SJSA1 (cell line): ENCODE results near the gene SCARF2. TPM values are rescaled to one million over a fixed set of nuclear protein-coding genes. Genes with fewer than 3 reads are reported as not detected.
A peak's percentile ranks its signal among the peaks of the same experiment; 100 is the strongest.
"Not testable (repeated sequence)": the region's sequence is repeated elsewhere in the genome, so short reads cannot be mapped to it uniquely, and the experiment has no call there.

Experiments
- DNase-seq, 2 experiments: peaks; one replicate each; pipeline ENCODE4 v3.0.0-alpha.2; 2015 to 2020; ENCODE audit warnings: low spot score in 2 of 2, low read depth in 1 of 2
- H3K27ac ChIP-seq: fragments of 250-450 bp; sonication (Bioruptor Pico); 2 replicates; pipeline ENCODE4 v1.5.1; 2020; ENCODE audit warnings: mild to moderate bottlenecking, moderate library complexity
- H3K27me3 ChIP-seq: fragments of 250-450 bp; sonication (Bioruptor Pico); replicated peaks from 2 replicates; pipeline ENCODE4 v1.5.1; 2020; ENCODE audit warnings: mild to moderate bottlenecking, moderate library complexity
- H3K36me3 ChIP-seq: fragments of 250-450 bp; sonication (Bioruptor Pico); 2 replicates; pipeline ENCODE4 v1.5.1; 2020; ENCODE audit warnings: mild to moderate bottlenecking
- H3K4me1 ChIP-seq: fragments of 250-450 bp; sonication (Bioruptor Pico); replicated peaks from 2 replicates; pipeline ENCODE4 v1.6.1; 2021; ENCODE audit warnings: mild to moderate bottlenecking
- H3K4me3 ChIP-seq: fragments of 250-450 bp; sonication (Bioruptor Pico); 2 replicates; pipeline ENCODE4 v1.5.1; 2020; ENCODE audit warnings: mild to moderate bottlenecking
- H3K9me3 ChIP-seq: fragments of 250-450 bp; sonication (Bioruptor Pico); replicated peaks from 2 replicates; pipeline ENCODE4 v1.5.1; 2020; ENCODE audit warnings: mild to moderate bottlenecking
- total RNA-seq: library from RNA; depleted of rRNA; stranded (reverse); fragments of >200 nt; shearing (Covaris generic); gene quantifications from 2 replicates; pipeline ENCODE4 v1.2.3, GENCODE V29; 2014

Gene SCARF2
- total RNA-seq, 1 experiment from 2014 or later, result 50.5 TPM

GRCh38 chr22:20412474-20413216, 25.0 kb downstream of the SCARF2 start:
- no peaks in the 10 kb centered on the region for H3K9me3 ChIP-seq
- H3K27me3 ChIP-seq, result no peaks in the 10 kb centered on the region
- no peak overlapping the region for H3K27ac ChIP-seq
- H3K4me3 ChIP-seq, result no peak overlapping the region
- DNase-seq, result no peak
- no peaks in the 10 kb centered on the region for H3K36me3 ChIP-seq
- H3K4me1 ChIP-seq, result no peaks in the 10 kb centered on the region

GRCh38 chr22:20409385-20409784, 28.2 kb downstream of the SCARF2 start:
- not testable (repeated sequence) for H3K27me3 ChIP-seq, H3K9me3 ChIP-seq, H3K27ac ChIP-seq, H3K4me1 ChIP-seq, H3K4me3 ChIP-seq
- DNase-seq, result peak in 1 of 2 experiments; percentile 8
- peaks cover 21% of the 10 kb centered on the region for H3K36me3 ChIP-seq

- Histone ChIP-seq H3K36me3 (peaks cover 21% of the 10 kb centered on the region), H3K9me3 (no peaks in the 10 kb centered on the region), H3K4me3 (no peak overlapping the region), H3K27ac (no peak overlapping the region), H3K27me3 (no peaks in the 10 kb centered on the region), H3K4me1 (no peaks in the 10 kb centered on the region)
- DNase-seq, result no peak
Observed at GRCh38 chr22:20408891-20409290, 28.7 kb downstream of the SCARF2 start.

- Histone ChIP-seq H3K4me1 (no peaks in the 10 kb centered on the region), H3K27ac (no peak overlapping the region), H3K9me3 (no peaks in the 10 kb centered on the region), H3K27me3 (no peaks in the 10 kb centered on the region), H3K36me3 (peaks cover 21% of the 10 kb centered on the region), H3K4me3 (no peak overlapping the region)
- no peak for DNase-seq
Observed at GRCh38 chr22:20407829-20408228, 29.8 kb downstream of the SCARF2 start.

- Histone ChIP-seq H3K27me3 (no peaks in the 10 kb centered on the region), H3K4me1 (no peaks in the 10 kb centered on the region), H3K27ac (no peak overlapping the region), H3K36me3 (peaks cover 25% of the 10 kb centered on the region), H3K9me3 (no peaks in the 10 kb centered on the region), H3K4me3 (no peak overlapping the region)
- no peak for DNase-seq
Observed at GRCh38 chr22:20406686-20407408, 30.8 kb downstream of the SCARF2 start.

- Histone ChIP-seq H3K36me3 (peaks cover 26% of the 10 kb centered on the region), H3K9me3 (no peaks in the 10 kb centered on the region), H3K4me3 (no peak overlapping the region), H3K4me1 (no peaks in the 10 kb centered on the region), H3K27ac (no peak overlapping the region), H3K27me3 (no peaks in the 10 kb centered on the region)
- no peak for DNase-seq
Observed at GRCh38 chr22:20405931-20406685, 31.5 kb downstream of the SCARF2 start.

GRCh38 chr22:20405291-20405930, 32.2 kb downstream of the SCARF2 start:
- Histone ChIP-seq H3K9me3 (no peaks in the 10 kb centered on the region), H3K4me1 (no peaks in the 10 kb centered on the region)
- DNase-seq, result no peak

GRCh38 chr22:20404881-20405280, 32.7 kb downstream of the SCARF2 start:
- Histone ChIP-seq H3K9me3 (no peaks in the 10 kb centered on the region), H3K36me3 (peaks cover 27% of the 10 kb centered on the region), H3K27ac (no peak overlapping the region), H3K4me3 (no peak overlapping the region), H3K4me1 (no peaks in the 10 kb centered on the region), H3K27me3 (no peaks in the 10 kb centered on the region)
- DNase-seq, result peak in 1 of 2 experiments; percentile 16

More at GRCh38 chr22:20405291-20405930, 32.2 kb downstream of the SCARF2 start:
- Histone ChIP-seq H3K4me3 (no peak overlapping the region), H3K27me3 (no peaks in the 10 kb centered on the region), H3K36me3 (peaks cover 27% of the 10 kb centered on the region), H3K27ac (no peak overlapping the region)

GRCh38 chr22:20403779-20404140, 33.9 kb downstream of the SCARF2 start:
- Histone ChIP-seq H3K4me3 (no peak overlapping the region), H3K4me1 (no peaks in the 10 kb centered on the region), H3K27me3 (no peaks in the 10 kb centered on the region), H3K27ac (no peak overlapping the region), H3K36me3 (peaks cover 27% of the 10 kb centered on the region), H3K9me3 (no peaks in the 10 kb centered on the region)
- no peak for DNase-seq

GRCh38 chr22:20402960-20403778, 34.5 kb downstream of the SCARF2 start:
- Histone ChIP-seq H3K27me3 (no peaks in the 10 kb centered on the region), H3K27ac (no peak overlapping the region), H3K4me3 (no peak overlapping the region), H3K4me1 (no peaks in the 10 kb centered on the region), H3K9me3 (no peaks in the 10 kb centered on the region), H3K36me3 (peaks cover 27% of the 10 kb centered on the region)
- peak in 1 of 2 experiments; percentile 19 for DNase-seq

GRCh38 chr22:20401376-20402014, 36.1 kb downstream of the SCARF2 start:
- no peak overlapping the region for H3K27ac ChIP-seq
- H3K9me3 ChIP-seq, result no peaks in the 10 kb centered on the region
- H3K36me3 ChIP-seq, result peaks cover 18% of the 10 kb centered on the region
- no peak for DNase-seq
- H3K27me3 ChIP-seq, result no peaks in the 10 kb centered on the region
- peaks cover under 1% of the 10 kb centered on the region for H3K4me1 ChIP-seq
- H3K4me3 ChIP-seq, result no peak overlapping the region

GRCh38 chr22:20400606-20401375, 36.8 kb downstream of the SCARF2 start:
- no peak for DNase-seq
- Histone ChIP-seq H3K9me3 (no peaks in the 10 kb centered on the region), H3K27me3 (no peaks in the 10 kb centered on the region), H3K4me1 (peaks cover 5% of the 10 kb centered on the region), H3K4me3 (no peak overlapping the region), H3K27ac (no peak overlapping the region), H3K36me3 (peaks cover 11% of the 10 kb centered on the region)
